Measurements from ENCODE around the gene ANGPTL8.

Gene ANGPTL8, protein sequence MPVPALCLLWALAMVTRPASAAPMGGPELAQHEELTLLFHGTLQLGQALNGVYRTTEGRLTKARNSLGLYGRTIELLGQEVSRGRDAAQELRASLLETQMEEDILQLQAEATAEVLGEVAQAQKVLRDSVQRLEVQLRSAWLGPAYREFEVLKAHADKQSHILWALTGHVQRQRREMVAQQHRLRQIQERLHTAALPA

DNA sequence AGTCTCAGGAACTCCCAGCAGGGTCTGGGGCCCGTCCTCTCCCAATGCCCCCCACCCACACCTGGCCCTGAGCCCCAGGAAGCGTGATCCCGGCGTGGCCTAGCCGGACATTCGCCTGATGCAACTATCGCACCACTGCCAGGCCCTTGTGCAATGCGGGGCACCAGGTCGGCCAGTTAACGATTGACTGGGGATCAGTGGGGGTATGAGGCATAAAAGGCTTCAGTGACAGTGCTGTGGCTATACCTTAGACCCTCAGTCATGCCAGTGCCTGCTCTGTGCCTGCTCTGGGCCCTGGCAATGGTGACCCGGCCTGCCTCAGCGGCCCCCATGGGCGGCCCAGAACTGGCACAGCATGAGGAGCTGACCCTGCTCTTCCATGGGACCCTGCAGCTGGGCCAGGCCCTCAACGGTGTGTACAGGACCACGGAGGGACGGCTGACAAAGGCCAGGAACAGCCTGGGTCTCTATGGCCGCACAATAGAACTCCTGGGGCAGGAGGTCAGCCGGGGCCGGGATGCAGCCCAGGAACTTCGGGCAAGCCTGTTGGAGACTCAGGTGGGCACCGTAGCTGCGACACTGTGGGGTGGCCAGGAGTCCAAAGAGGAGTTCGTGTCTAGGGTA lies at the start of gene ANGPTL8:
TSS of gene ANGPTL8 (plus strand) at position 243 of the 624 bp plus-strand sequence. CDS start at position 262, 19 bp downstream.
- DNase-seq = no peak

DNA sequence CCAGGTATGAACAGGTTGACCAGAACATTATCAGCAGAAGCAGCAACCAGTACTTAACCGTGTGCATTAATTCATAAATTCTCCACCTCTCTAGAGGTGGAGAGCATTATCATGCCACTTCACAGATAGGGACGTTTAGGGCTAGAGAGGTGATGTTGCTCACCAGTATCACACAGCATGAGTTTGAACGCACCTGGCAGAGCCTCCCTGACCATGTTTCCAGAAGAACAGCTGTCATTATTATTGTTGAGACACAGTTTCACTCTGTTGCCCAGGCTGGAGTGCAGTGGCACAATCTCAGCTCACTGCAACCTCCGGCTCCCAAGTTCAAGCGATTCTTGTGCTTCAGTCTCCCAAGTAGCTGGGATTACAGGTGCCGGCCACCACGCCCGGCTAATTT lies 48.9 kb upstream of the ANGPTL8 start:
- no peak for DNase-seq

DNA sequence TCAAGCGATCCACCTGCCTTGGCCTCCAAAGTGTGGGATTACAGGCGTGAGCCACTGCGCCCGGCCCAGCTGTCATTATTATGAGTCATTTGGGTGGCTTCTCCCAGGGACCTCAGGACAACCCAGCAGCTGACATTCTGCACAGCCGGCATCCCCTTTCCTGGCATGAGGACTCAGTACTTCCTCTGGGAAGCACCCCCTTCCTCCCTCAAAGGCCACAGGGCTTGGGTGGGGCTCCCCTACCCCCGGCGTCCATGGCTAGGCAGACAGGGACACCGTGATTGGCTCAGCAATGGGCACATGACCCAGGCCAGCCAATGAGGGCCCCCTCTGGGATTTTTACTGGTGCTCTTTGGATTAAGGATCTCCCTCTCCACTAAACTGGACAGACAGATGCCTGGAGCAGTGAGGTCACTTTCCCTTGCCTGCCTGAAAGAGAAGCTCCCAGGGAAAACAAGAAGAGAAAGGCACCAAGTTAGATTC lies 48.1 kb upstream of the ANGPTL8 start:
- DNase-seq = no peak

DNA sequence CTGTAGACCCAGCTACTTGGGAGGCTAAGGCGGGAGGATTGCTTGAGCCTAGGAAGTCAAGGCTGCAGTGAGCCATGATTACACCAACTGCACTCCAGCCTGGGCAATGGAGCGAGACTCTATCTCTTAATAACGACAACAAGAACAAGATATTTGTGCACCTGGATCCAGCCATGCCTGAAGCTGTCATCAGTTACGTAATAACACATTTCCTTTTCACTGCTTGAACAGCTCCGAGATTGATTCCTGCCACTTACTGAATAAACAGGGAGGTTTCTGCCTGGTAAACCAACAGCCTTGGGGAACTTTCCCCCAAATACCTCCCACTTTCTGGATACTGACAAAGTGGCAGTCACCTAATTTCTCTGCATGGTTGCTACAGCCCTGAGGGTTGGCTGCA lies 47.5 kb upstream of the ANGPTL8 start:
- no peak for DNase-seq

DNA sequence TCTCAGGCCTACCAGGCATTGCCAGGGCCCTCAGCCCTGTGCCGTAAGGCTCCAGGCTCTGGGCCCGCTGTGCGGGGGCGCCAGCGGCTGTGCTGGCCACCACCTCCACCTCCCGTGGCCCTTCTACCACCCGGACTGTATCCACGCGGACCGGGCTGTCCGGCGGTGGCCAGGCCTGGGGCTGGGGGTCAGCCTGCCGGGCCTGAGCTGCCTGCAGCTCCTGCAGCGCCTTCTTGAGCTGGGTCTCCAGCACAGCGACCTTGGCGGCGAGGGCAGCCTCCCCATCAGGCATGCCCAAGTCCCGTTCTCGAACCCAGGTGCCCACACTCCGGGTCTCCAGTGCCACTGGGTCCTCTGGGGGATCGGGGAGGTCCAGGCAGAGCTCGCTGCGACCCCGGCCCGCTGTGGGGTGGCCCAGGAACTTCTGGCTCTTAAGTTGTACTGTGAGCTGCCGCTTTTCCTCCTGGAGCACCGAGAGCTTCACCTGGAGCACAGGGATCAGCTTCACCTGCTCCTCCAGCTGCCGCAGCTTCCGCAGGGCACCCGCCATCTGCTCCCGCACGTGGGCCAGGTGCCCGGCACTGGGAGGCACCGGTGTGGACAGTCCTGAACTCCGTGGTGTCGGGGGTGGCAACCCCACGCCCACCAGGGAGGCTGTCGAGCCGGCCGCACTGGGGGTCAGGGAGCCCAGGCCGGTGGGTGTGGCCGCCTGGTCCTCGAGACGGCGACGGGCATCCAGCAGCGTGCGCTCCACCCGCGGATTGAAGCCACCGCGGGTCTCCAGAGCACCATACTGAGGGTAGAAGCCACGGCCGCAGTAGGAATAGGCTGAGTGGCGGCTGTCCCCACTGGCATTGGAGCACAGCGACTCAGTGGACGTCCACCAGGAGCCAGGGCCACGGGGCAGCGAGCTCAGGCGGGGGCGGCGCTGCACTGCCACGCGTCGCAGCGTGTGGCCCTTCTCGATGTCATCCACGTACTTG lies 46.2 kb upstream of the ANGPTL8 start:
- DNase-seq = no peak

- no peak for DNase-seq
Measured at GRCh38 chr19:11194173-11194572, 45.2 kb upstream of the ANGPTL8 start.

- DNase-seq = no peak
Measured at GRCh38 chr19:11194656-11195558, 44.5 kb upstream of the ANGPTL8 start.

GRCh38 chr19:11195681-11196080 lies 43.7 kb upstream of the ANGPTL8 start:
- no peak for DNase-seq

DNA sequence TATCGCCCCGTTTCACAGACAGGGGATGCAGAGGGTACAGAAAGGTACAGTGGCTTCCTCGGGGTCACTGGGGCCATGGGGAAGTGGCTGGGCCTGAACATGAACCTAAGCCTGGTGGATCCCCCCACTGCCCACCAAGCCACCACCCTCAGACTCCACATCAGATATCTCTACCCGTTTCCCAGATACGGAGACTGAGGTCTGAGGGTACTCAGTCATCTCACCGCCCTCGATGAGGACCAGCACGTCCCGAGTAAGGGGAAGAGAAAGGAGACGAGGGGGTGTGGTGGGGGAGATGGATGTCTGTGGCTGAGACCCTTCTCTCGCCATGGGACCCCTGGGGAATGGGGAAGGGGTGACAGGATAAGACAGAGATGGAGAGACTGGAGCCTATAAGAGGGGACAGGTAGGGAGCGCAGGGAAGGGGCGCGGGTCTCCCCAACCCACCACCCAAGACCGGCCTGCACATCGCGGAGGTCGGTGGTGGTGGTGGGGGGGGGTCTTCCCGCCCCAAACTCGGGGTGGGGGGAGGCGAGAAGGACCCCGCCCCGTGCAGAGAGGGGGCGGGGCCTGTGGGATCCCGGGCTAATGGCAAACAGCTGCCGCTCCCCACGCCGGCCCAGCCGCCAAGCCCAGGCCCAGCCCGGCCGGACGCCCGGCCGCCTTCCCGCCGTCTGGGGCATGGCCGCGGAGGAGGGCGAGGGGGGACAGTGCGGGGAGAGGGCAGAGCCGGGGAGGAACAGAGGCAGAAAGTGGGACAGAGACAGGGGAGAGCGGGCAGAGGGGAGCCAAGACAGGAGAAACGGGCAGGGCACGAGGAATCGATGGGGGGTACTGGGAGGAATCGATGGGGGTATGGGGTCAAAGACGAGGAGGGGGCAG lies 42.8 kb upstream of the ANGPTL8 start:
- DNase-seq = peak in 4 of 58 donors; percentile 16 to 38 (median 25)

GRCh38 chr19:11197291-11198174 lies 41.9 kb upstream of the ANGPTL8 start, which contains the start of gene KANK2:
Gene KANK2 (minus strand): TSS chr19:11197545. CDS start chr19:11194511, 3,034 bp downstream.
- DNase-seq = peak in 57 of 58 donors; percentile 26 to 91 (median 73)

DNA sequence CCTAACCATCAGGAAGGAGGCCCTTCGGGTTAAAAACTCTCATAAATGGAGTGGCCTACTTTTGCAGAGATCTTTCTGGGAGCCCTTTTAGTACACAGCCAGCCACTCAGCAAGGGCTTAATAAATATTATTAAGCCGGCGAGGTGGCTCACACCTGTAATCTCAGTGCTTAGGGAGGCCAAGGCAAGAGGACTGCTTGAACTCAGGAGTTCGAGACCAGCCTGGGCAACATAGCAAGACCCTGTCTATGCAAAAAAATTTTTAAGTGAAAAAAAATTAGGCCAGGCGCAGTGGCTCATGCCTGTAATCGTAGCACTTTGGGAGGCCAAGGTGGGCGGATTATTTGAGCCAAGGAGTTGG lies 41.3 kb upstream of the ANGPTL8 start:
- no peak for DNase-seq

DNA sequence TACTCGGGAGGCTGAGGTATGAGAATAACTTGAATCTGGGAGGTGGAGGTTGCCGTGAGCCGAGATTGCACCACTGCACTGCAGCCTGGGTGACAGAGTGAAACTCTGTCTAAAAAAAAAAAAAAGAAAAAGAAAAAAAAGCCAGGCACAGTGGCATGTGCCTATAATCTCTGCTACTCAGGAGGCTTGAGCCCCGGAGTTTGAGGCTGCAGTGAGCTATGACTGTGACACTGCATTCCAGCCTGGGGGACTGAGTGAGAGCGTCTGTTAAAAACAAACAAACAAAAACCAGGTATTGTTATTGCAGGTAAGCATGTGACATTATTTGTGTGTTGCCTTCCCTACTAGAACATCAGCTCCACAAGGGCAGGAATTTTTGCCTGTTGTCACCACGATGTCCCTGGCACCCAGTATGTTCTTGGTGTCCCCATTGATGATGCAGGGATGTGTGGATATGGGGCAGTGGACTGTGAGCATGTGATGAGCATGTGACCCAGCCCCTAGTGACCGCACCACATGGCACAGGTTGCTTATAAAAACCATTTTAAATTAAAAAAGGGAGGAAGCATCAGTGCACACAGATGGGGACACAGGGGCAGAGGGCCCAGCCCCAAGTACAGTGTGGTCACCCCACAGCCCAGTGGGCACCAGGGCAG lies 40.5 kb upstream of the ANGPTL8 start:
- DNase-seq = no peak

- DNase-seq = no peak
Measured at GRCh38 chr19:11199517-11199916, 39.9 kb upstream of the ANGPTL8 start.

- DNase-seq = no peak
Measured at GRCh38 chr19:11200015-11200574, 39.3 kb upstream of the ANGPTL8 start.

GRCh38 chr19:11200931-11201330 lies 38.5 kb upstream of the ANGPTL8 start:
- no peak for DNase-seq

DNA sequence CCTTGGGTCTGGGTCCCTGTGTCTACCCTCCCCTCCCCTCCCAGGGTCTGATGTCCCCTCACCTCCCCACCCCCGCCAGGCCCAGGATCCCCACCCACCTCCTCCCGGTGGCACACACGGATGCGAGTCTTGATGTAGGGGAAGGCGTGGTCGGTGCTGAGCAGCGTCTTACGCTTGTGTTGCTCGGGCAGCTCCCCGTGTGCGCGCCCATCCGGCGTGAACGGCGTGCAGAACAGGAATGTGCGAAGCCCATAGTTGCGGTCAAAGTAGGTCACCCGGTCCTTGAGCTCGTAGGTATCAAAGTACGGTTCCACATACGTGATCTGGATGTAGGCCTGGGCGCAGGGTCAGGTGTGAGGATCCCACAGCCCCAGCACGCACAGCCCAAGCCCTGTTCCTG lies 37.6 kb upstream of the ANGPTL8 start:
- DNase-seq = no peak

GRCh38 chr19:11202488-11203193 lies 36.8 kb upstream of the ANGPTL8 start:
- no peak for DNase-seq
